ENCODE results near the gene MTREX.

The MTREX gene

DNA sequence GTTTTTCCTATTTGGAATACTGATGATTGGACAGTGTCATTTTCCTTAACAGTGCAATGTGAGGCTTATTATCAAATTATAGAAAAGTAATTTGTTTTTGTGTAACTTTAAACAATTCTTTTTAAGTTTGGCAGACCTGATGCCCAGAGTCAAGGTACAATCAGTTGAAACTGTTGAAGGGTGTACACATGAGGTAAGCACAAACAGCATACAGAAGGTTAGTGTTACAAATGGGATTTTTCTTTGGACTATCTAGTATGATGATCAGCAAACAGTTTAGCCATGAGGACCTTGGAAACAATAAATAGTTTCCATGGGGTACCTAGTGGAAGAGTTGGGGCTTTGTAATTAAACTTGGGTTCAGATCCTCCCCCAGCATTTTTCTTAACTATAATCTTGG, 16.2 kb downstream of the MTREX start:
- Histone ChIP-seq H3K27ac (ENCODE audit: low read length) (no peak overlapping the region), H3K4me3 (ENCODE audit: low read length) (no peak overlapping the region), H3K27me3 (ENCODE audit: control insufficient read depth, insufficient read depth, low read length) (no peaks in the 10 kb centered on the region), H3K4me1 (ENCODE audit: control insufficient read depth, insufficient read depth, low read length) (no peaks in the 10 kb centered on the region), H3K36me3 (ENCODE audit: control insufficient read depth, insufficient read depth, low read length) (peaks cover 6% of the 10 kb centered on the region; the same call in 1 of the 2 replicates), H3K9me3 (ENCODE audit: control insufficient read depth, insufficient read depth, low read length) (no peaks in the 10 kb centered on the region)
- no peak for DNase-seq (ENCODE audit: low read depth, low spot score)

DNA sequence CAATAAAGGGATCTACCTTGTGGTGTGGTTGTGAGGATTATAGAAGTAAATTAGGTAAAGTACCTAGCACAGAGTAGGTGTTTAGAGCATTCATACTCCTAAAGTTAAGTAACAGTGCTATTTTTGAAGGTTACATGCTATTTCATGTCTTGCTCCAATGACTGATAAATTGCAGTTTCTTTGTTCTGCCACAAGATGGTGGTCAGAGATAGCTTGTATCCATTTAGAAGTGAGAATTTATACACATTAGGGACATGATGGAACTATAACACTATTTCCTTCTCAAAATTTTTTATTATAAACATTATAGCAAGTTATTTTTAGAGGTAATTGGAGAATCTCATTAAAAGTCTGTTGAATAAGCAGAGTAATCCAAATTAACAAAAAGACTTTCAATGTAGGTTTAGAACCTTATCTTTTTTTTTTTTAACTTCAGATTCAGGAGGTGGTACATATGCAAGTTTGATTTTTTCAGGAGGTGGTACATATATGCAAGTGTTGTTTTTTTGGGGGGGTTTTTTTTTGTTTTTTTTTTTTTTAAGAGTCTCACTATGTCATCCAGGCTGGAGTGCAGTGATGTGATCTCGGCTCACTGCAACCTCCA, 17.1 kb downstream of the MTREX start:
- H3K4me3 ChIP-seq (ENCODE audit: low read length) = no peak overlapping the region
- no peak for DNase-seq (ENCODE audit: low read depth, low spot score)
- no peaks in the 10 kb centered on the region for H3K27me3 ChIP-seq (ENCODE audit: control insufficient read depth, insufficient read depth, low read length)
- H3K4me1 ChIP-seq (ENCODE audit: control insufficient read depth, insufficient read depth, low read length) = no peaks in the 10 kb centered on the region
- no CpG with 5 or more reads among the region's 1 CpG for WGBS (ENCODE audit: insufficient coverage, insufficient read length)
- peaks cover 6% of the 10 kb centered on the region; the same call in 1 of the 2 replicates for H3K36me3 ChIP-seq (ENCODE audit: control insufficient read depth, insufficient read depth, low read length)
- no peaks in the 10 kb centered on the region for H3K9me3 ChIP-seq (ENCODE audit: control insufficient read depth, insufficient read depth, low read length)
- H3K27ac ChIP-seq (ENCODE audit: low read length) = no peak overlapping the region

DNA sequence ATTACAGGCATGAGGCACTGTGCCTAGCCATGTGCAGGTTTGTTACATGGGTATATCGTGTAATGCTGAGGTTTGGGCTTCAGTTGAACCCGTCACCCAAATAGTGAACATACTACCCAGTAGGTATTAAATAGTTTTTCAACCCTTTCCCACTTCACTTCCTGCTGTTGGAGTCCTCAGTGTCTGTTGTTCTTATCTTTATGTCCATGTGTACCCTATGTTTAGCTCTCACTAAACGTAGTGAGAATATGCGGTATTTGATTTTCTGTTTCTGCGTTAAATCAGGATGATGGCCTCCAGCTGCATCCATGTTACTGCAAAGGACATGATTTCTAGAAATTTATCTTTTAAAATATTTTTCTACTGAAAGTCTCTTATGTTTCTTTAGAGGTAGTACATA, 17.8 kb downstream of the MTREX start:
- Histone ChIP-seq H3K36me3 (ENCODE audit: control insufficient read depth, insufficient read depth, low read length) (peaks cover 8% of the 10 kb centered on the region; the same call in 1 of the 2 replicates), H3K27me3 (ENCODE audit: control insufficient read depth, insufficient read depth, low read length) (no peaks in the 10 kb centered on the region)
- no CpG with 5 or more reads among the region's 5 CpGs for WGBS (ENCODE audit: insufficient coverage, insufficient read length)

DNA sequence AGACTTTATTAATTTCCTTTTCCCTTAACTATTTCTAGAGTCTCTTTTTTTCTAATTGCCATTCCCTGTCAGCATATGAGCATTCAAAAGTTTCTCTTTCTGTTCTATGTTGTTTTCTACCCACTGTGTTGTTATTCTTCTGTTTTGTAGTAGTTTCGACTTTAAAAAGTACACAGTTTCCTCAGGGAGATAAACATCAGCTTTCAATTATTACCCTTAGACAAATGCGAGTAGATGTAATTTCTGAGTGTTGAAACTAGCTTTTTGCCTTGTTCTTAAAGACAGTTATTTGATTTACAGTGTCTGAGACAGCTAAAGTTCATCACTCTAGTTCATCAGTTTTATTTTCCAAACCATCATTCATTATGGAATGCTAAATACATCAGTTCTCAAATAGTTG, 19.5 kb downstream of the MTREX start:
- H3K36me3 ChIP-seq (ENCODE audit: control insufficient read depth, insufficient read depth, low read length) = peaks cover 8% of the 10 kb centered on the region; the same call in 1 of the 2 replicates
- H3K4me3 ChIP-seq (ENCODE audit: low read length) = no peak overlapping the region
- H3K9me3 ChIP-seq (ENCODE audit: control insufficient read depth, insufficient read depth, low read length) = no peaks in the 10 kb centered on the region
- H3K27me3 ChIP-seq (ENCODE audit: control insufficient read depth, insufficient read depth, low read length) = no peaks in the 10 kb centered on the region
- DNase-seq (ENCODE audit: low read depth, low spot score) = no peak
- no peak overlapping the region for H3K27ac ChIP-seq (ENCODE audit: low read length)
- no peaks in the 10 kb centered on the region for H3K4me1 ChIP-seq (ENCODE audit: control insufficient read depth, insufficient read depth, low read length)
- WGBS (ENCODE audit: insufficient coverage, insufficient read length) = no CpG with 5 or more reads among the region's 2 CpGs

More for the DNA sequence above, 17.8 kb downstream of the MTREX start:
- DNase-seq (ENCODE audit: low read depth, low spot score) = no peak
- no peaks in the 10 kb centered on the region for H3K9me3 ChIP-seq (ENCODE audit: control insufficient read depth, insufficient read depth, low read length)
- no peaks in the 10 kb centered on the region for H3K4me1 ChIP-seq (ENCODE audit: control insufficient read depth, insufficient read depth, low read length)
- no peak overlapping the region for H3K4me3 ChIP-seq (ENCODE audit: low read length)
- no peak overlapping the region for H3K27ac ChIP-seq (ENCODE audit: low read length)

DNA sequence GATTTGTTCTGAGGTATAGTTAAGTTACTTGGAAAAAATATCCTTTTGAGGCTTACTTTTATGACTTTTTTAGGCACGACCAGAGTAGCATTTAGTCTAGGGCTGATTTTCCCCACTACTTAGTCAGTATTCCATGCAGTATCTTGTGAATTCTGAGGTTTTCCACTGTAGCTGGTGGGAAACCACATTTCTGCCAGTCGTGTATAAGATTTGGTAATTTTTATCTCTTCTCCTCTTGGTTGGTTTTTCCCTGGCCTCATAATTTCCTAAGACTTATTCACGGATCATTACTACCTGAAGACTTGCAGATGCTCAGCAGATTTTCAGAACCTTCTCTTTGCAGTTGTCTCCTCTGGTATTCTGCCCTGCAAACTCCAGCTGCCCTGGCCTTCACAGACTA, 23.5 kb downstream of the MTREX start:
- Histone ChIP-seq H3K4me3 (ENCODE audit: low read length) (no peak overlapping the region), H3K27me3 (ENCODE audit: control insufficient read depth, insufficient read depth, low read length) (no peaks in the 10 kb centered on the region), H3K4me1 (ENCODE audit: control insufficient read depth, insufficient read depth, low read length) (no peaks in the 10 kb centered on the region), H3K27ac (ENCODE audit: low read length) (no peak overlapping the region), H3K9me3 (ENCODE audit: control insufficient read depth, insufficient read depth, low read length) (no peaks in the 10 kb centered on the region), H3K36me3 (ENCODE audit: control insufficient read depth, insufficient read depth, low read length) (peaks cover 4% of the 10 kb centered on the region; the same call in 1 of the 2 replicates)
- DNase-seq (ENCODE audit: low read depth, low spot score) = no peak
- WGBS (ENCODE audit: insufficient coverage, insufficient read length) = no CpG with 5 or more reads among the region's 3 CpGs

DNA sequence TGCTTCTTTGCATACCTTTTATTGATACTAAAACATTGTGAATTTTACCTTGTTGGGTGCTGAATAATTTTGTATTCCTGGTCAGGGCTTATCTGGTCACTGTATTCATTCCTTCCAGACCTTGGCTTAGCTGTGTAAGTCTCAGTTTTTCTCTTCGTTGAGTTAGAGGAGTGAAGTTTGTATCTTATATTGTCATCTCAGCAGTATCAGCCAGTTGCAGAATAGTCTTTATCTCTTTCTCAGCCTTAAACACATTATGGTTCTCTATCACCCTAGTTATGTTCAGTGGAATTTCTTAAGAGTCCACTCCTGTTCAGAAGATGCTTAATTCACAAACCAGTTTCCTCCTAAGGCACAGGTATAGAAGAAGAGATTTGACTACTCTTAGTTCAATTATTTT, 25.2 kb downstream of the MTREX start:
- H3K4me3 ChIP-seq (ENCODE audit: low read length) = no peak overlapping the region
- H3K27ac ChIP-seq (ENCODE audit: low read length) = no peak overlapping the region
- no peaks in the 10 kb centered on the region for H3K27me3 ChIP-seq (ENCODE audit: control insufficient read depth, insufficient read depth, low read length)
- H3K36me3 ChIP-seq (ENCODE audit: control insufficient read depth, insufficient read depth, low read length) = 0 out of 2 replicates have a peak, but pooled peaks cover 2% of the 10 kb centered on the region
- no CpG with 5 or more reads among the region's 1 CpG for WGBS (ENCODE audit: insufficient coverage, insufficient read length)
- H3K4me1 ChIP-seq (ENCODE audit: control insufficient read depth, insufficient read depth, low read length) = no peaks in the 10 kb centered on the region
- H3K9me3 ChIP-seq (ENCODE audit: control insufficient read depth, insufficient read depth, low read length) = no peaks in the 10 kb centered on the region
- no peak for DNase-seq (ENCODE audit: low read depth, low spot score)

DNA sequence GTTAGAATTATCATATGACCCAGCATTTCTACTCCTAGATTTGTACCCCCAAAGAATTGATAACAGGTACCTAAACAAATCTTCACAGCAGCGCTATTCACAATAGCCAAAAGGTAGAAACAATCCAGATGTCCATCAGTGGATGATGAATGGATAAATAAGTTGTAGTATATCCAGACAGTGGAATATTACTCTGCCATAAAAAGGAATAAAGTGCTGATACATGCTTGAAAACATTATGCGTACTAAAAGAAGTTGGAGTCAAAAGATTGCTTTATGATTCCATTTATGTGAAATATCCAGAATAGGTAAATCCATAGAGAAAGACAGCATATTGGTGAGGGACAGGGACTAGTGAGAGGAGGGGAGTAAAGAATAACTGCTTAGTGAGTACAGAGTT, 26.0 kb downstream of the MTREX start:
- Histone ChIP-seq H3K9me3 (ENCODE audit: control insufficient read depth, insufficient read depth, low read length) (no peaks in the 10 kb centered on the region), H3K4me1 (ENCODE audit: control insufficient read depth, insufficient read depth, low read length) (no peaks in the 10 kb centered on the region), H3K4me3 (ENCODE audit: low read length) (no peak overlapping the region), H3K27me3 (ENCODE audit: control insufficient read depth, insufficient read depth, low read length) (no peaks in the 10 kb centered on the region), H3K36me3 (ENCODE audit: control insufficient read depth, insufficient read depth, low read length) (0 out of 2 replicates have a peak, but pooled peaks cover 2% of the 10 kb centered on the region), H3K27ac (ENCODE audit: low read length) (no peak overlapping the region)
- no peak for DNase-seq (ENCODE audit: low read depth, low spot score)
- no CpG with 5 or more reads among the region's 2 CpGs for WGBS (ENCODE audit: insufficient coverage, insufficient read length)

DNA sequence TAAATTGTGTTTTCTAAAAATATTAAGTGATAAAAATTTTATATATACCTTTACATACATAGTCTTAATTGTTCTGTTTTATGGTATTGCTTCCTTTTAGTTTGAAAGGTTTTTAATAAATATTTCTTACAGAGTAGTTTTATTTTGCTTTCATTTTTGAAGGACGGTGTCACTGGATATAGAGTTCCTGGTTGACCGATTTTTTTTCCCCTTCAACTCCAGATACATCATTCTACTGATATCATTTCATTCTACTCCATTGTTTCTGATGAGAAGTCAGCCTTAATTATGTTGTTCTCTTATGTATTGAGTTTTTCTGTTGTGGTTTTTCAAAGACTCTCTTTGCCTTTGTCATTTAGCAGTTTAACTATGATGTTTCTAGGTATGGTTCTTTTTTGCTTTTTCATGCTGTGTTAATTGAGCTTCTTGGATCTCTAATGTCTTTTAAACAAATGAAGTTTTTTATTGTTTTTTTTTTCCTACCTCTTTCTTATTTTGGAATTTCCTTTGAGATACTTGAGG, 30.4 kb downstream of the MTREX start:
- no CpG with 5 or more reads among the region's 2 CpGs for WGBS (ENCODE audit: insufficient coverage, insufficient read length)

DNA sequence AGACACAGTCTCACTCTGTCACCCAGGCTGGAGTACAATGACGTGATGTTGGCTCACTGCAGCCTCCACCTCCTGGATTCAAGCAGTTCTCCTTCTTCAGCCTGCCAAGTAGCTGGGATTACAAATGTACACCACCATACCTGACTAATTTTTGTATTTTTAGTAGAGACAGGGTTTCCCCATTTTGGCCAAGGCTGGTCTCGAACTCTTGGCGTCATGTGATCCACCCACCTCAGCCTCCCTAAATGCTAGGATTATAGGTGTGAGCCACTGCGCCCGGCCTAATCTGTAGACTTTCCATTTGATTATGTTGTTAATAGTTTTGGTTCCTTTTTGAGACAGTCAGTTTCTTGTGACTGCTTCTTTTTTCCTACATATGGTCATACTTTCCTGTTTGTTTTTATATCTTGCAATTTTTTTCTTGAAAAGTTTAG, 31.0 kb downstream of the MTREX start:
- Histone ChIP-seq H3K27me3 (ENCODE audit: control insufficient read depth, insufficient read depth, low read length) (no peaks in the 10 kb centered on the region), H3K27ac (ENCODE audit: low read length) (no peak overlapping the region), H3K4me3 (ENCODE audit: low read length) (no peak overlapping the region), H3K4me1 (ENCODE audit: control insufficient read depth, insufficient read depth, low read length) (no peaks in the 10 kb centered on the region), H3K9me3 (ENCODE audit: control insufficient read depth, insufficient read depth, low read length) (no peaks in the 10 kb centered on the region), H3K36me3 (ENCODE audit: control insufficient read depth, insufficient read depth, low read length) (no peaks in the 10 kb centered on the region)
- WGBS (ENCODE audit: insufficient coverage, insufficient read length) = no CpG with 5 or more reads among the region's 5 CpGs
- DNase-seq (ENCODE audit: low read depth, low spot score) = no peak

More for the DNA sequence above, 30.4 kb downstream of the MTREX start:
- Histone ChIP-seq H3K4me3 (ENCODE audit: low read length) (no peak overlapping the region), H3K27me3 (ENCODE audit: control insufficient read depth, insufficient read depth, low read length) (no peaks in the 10 kb centered on the region), H3K27ac (ENCODE audit: low read length) (no peak overlapping the region), H3K4me1 (ENCODE audit: control insufficient read depth, insufficient read depth, low read length) (no peaks in the 10 kb centered on the region), H3K36me3 (ENCODE audit: control insufficient read depth, insufficient read depth, low read length) (no peaks in the 10 kb centered on the region), H3K9me3 (ENCODE audit: control insufficient read depth, insufficient read depth, low read length) (no peaks in the 10 kb centered on the region)
- no peak for DNase-seq (ENCODE audit: low read depth, low spot score)

DNA sequence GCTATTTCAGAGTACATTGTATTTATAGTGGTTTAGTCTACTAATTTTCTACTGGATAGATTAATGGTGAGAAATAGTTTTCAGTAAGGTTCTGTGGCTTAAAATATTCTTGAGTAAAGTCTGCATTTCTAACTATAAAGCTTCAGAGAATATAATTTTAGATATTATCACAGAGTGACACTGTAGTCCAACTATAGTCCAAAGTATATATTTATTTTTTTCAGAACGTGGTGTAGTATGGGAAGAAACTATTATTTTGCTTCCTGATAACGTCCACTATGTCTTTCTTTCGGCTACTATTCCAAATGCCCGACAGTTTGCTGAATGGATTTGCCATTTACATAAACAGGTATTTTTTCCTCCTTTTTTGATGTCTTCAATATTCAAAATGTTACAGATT, 35.3 kb downstream of the MTREX start:
- Histone ChIP-seq H3K4me1 (ENCODE audit: control insufficient read depth, insufficient read depth, low read length) (no peaks in the 10 kb centered on the region), H3K4me3 (ENCODE audit: low read length) (no peak overlapping the region), H3K9me3 (ENCODE audit: control insufficient read depth, insufficient read depth, low read length) (no peaks in the 10 kb centered on the region), H3K36me3 (ENCODE audit: control insufficient read depth, insufficient read depth, low read length) (peaks cover 15% of the 10 kb centered on the region; the same call in 1 of the 2 replicates), H3K27me3 (ENCODE audit: control insufficient read depth, insufficient read depth, low read length) (no peaks in the 10 kb centered on the region), H3K27ac (ENCODE audit: low read length) (no peak overlapping the region)
- DNase-seq (ENCODE audit: low read depth, low spot score) = no peak
- WGBS (ENCODE audit: insufficient coverage, insufficient read length) = no CpG with 5 or more reads among the region's 4 CpGs

DNA sequence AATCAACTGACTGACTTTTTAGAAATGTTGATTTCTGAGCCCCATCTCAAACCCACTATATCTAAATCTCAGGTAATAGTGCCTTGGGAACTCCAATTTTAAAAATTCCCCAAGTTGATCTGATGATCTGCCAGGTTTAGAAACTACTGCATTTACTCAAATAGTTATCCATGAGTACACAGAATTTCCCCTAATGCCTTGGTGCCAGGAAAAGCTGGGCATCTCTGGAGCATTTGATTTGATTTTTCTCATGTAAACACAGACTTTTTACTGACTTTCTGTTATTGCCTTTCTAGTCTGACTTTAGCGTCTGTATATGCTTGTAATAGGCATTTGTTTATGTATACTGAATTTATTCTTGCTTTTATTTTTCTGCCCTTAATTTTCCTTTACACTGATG, 35.8 kb downstream of the MTREX start:
- Histone ChIP-seq H3K27ac (ENCODE audit: low read length) (no peak overlapping the region), H3K9me3 (ENCODE audit: control insufficient read depth, insufficient read depth, low read length) (no peaks in the 10 kb centered on the region), H3K4me3 (ENCODE audit: low read length) (no peak overlapping the region), H3K27me3 (ENCODE audit: control insufficient read depth, insufficient read depth, low read length) (no peaks in the 10 kb centered on the region), H3K36me3 (ENCODE audit: control insufficient read depth, insufficient read depth, low read length) (peaks cover 17% of the 10 kb centered on the region; the same call in 1 of the 2 replicates), H3K4me1 (ENCODE audit: control insufficient read depth, insufficient read depth, low read length) (no peaks in the 10 kb centered on the region)
- no CpG with 5 or more reads among the region's 1 CpG for WGBS (ENCODE audit: insufficient coverage, insufficient read length)
- DNase-seq (ENCODE audit: low read depth, low spot score) = no peak

Measured in iPS DF 6.9 (cell line).